H1 (cell line): Measurements from ENCODE around the gene ADIPOR2.

ENCODE experiments used
- BCL11A ChIP-seq, 2 experiments: IDR thresholded peaks; one replicate each; pipeline ENCODE4 v1.6.1; 2011; ENCODE audit warnings: low read depth in 2 of 2, low read length in 2 of 2, mild to moderate bottlenecking in 2 of 2
- CTCF ChIP-seq, 3 experiments: IDR thresholded peaks; 1 replicate in 2 of 3; 2 replicates in 1 of 3; pipeline versions ENCODE4 v1.5.1 to v1.6.1; 2011; ENCODE audit warnings: low read length in 3 of 3, mild to moderate bottlenecking in 3 of 3, inconsistent platforms in 2 of 3, low read depth in 1 of 3, moderate library complexity in 1 of 3; ENCODE audit not compliant: insufficient read depth in 1 of 3; ENCODE audit errors: control extremely low read depth in 1 of 3
- EP300 ChIP-seq, 2 experiments: IDR thresholded peaks; 1 replicate in 1 of 2; 2 replicates in 1 of 2; pipeline ENCODE4 v1.6.1; 2011 to 2012; ENCODE audit warnings: low read depth in 2 of 2, low read length in 2 of 2, mild to moderate bottlenecking in 2 of 2, borderline replicate concordance in 1 of 2, inconsistent platforms in 1 of 2, moderate library complexity in 1 of 2
- SIN3A ChIP-seq, 2 experiments: IDR thresholded peaks in 1 of 2; conservative IDR thresholded peaks in 1 of 2; 2 replicates each; pipeline ENCODE4 v1.6.1; 2011 to 2012; ENCODE audit warnings: low read length in 2 of 2, improper control_type of control experiment in 1 of 2, low read depth in 1 of 2, mild to moderate bottlenecking in 1 of 2

DNA sequence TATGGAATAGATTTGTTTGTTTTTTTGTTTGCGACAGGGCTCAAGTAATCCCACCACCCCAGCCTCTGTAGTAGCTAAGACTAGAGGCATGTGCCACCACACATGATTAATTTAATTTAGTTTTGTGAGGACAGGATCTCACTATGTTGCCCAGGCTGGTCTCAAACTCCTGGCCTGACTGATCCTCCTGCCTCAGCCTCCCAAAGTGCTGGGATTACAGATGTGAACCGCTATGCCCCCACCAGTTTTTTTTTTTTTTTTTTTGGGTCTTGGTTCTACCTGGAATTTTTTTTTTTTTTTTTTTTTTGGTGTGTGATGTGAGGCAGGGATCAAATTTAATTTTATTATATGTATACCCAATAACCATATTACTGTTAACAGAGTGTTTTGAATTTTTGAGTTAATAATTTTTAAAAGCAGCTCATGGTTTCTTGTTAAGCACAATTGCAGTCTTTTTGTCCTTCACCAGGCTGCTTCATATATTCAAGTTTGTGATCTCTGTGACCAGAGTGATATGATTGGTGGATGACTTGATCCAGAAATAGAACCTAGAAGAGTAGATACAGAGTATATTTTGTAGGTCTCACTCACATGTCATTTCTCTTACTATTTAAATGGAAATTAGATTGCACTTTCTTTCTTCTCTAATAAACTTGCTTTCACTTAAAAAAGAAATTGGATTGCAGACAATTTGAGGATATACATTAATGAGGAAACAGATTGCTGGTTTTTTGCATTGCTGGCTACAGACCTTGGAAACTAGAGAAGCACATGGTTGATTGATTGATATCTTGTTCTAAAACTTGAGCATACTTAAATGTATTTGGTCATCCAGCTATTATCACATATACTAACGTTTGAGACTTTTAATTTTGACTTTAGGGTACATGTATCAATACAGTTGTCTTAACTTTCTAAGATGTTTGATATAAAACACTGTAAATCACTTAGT, 13.2 kb downstream of the ADIPOR2 start:
- no peak for TF ChIP-seq BCL11A (IDR thresholded peaks at IDR 0.05; ENCODE audit: low read depth in 2 of 2, low read length in 2 of 2)
- TF ChIP-seq SIN3A (conservative IDR thresholded peaks at IDR 0.05 in 1 of 2, IDR thresholded peaks at IDR 0.05 in 1 of 2; ENCODE audit: low read depth in 1 of 2, low read length in 2 of 2): no peak
- no peak for TF ChIP-seq CTCF (IDR thresholded peaks at IDR 0.05; ENCODE audit: control extremely low read depth in 1 of 3, insufficient read depth in 1 of 3, low read depth in 1 of 3, low read length in 3 of 3)
- no peak for TF ChIP-seq EP300 (IDR thresholded peaks at IDR 0.05; ENCODE audit: borderline replicate concordance in 1 of 2, low read depth in 2 of 2, low read length in 2 of 2)
